ENCODE results near the gene MAP3K20. TPM values are rescaled to one million over a fixed set of nuclear protein-coding genes. Genes with fewer than 3 reads are reported as not detected.

Gene MAP3K20
- polyA plus RNA-seq, 1 of the 3 experiments (the other 2 are of a cell fraction) = 8.5 TPM

GRCh38 chr2:173119944-173120343, 44.3 kb downstream of the MAP3K20 start (continued):
- TF ChIP-seq CTCF (IDR thresholded peaks at IDR 0.05) = no peak

DNA sequence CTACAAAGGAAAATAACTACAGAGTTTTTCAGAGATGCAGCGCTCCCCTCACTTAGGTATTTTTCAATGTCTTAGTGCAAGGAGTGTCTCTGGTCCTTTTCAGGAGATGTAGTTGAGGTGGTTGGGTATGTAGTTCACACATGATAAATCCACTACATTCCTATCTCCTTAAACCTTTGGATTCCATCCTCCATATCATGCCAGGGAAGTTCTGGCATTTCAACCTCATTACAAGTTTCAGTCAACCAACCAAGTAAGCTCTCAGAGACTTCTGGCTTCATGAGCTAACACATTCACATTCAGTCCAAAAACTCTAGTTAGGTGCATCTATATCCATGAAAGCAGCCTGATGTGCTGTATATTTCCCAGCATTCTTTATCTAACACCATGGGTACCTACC, 47.3 kb downstream of the MAP3K20 start:
- peaks cover 0 to 5% of the 10 kb centered on the region in 2 experiments for H3K36me3 ChIP-seq (replicated peaks in 1 of 2; ENCODE audit: control insufficient read depth in 1 of 2, insufficient read depth in 2 of 2, low read length in 1 of 2)
- no peak overlapping the region for H3K4me2 ChIP-seq
- no peaks in the 10 kb centered on the region for H4K20me1 ChIP-seq (ENCODE audit: insufficient read depth)
- no peak overlapping the region for H3K27ac ChIP-seq (ENCODE audit: low read depth in 2 of 2, low read length in 1 of 2)
- H3K4me1 ChIP-seq (ENCODE audit: control insufficient read depth in 1 of 2, insufficient read depth in 2 of 2, low read depth in 1 of 2, low read length in 1 of 2) = peaks cover 0 to 53% of the 10 kb centered on the region in 2 experiments; a peak in 3 of 4 replicates
- WGBS (ENCODE audit: low lambda C conversion rate) = 100% methylated on average over 1 of the region's 1 CpG
- peaks cover 10% of the 10 kb centered on the region for H3F3A ChIP-seq (replicated peaks; ENCODE audit: insufficient read depth)
- H3K9me2 ChIP-seq = no peaks in the 10 kb centered on the region
- H2AFZ ChIP-seq (ENCODE audit: low read depth) = no peak overlapping the region
- H3K9me3 ChIP-seq = no peaks in the 10 kb centered on the region
- H3K79me2 ChIP-seq (ENCODE audit: insufficient read depth) = peaks cover 59% of the 10 kb centered on the region
- POLR2A ChIA-PET = no interaction called here
- DNase-seq = no peak
- no peak overlapping the region for H3K9ac ChIP-seq
- H3K27me3 ChIP-seq (ENCODE audit: insufficient read depth) = no peaks in the 10 kb centered on the region
- TF ChIP-seq GABPA (IDR thresholded peaks at IDR 0.05; ENCODE audit: low read depth) (no peak), TAF1 (IDR thresholded peaks at IDR 0.05; ENCODE audit: borderline replicate concordance, low read depth, low read length) (no peak), TEAD4 (IDR thresholded peaks at IDR 0.05; ENCODE audit: borderline replicate concordance, insufficient read depth) (no peak), USF1 (IDR thresholded peaks at IDR 0.05; ENCODE audit: borderline replicate concordance, low read depth) (no peak), RFX5 (IDR thresholded peaks at IDR 0.05; ENCODE audit: low read length) (no peak), REST (IDR thresholded peaks at IDR 0.05; ENCODE audit: low read depth, low read length) (no peak), MEF2A (IDR thresholded peaks at IDR 0.05; ENCODE audit: borderline replicate concordance, low read depth) (no peak), JUND (IDR thresholded peaks at IDR 0.05) (no peak), RXRA (IDR thresholded peaks at IDR 0.05; ENCODE audit: borderline replicate concordance, low read depth) (no peak)
- CTCF ChIA-PET = interaction anchor here (0.9 kb wide), 1 partner anchor 25 kb away, joined by 3 read pairs; no protein-coding TSS in a partner anchor
- H3K4me3 ChIP-seq (ENCODE audit: low read depth in 2 of 2, low read length in 1 of 2) = no peak overlapping the region

Measured in SK-N-SH (cell line).